ENCODE measurements around the gene PIK3R5.
"Not testable (repeated sequence)": the region's sequence is repeated elsewhere in the genome, so short reads cannot be mapped to it uniquely, and the experiment has no call there.

The PIK3R5 gene

DNA sequence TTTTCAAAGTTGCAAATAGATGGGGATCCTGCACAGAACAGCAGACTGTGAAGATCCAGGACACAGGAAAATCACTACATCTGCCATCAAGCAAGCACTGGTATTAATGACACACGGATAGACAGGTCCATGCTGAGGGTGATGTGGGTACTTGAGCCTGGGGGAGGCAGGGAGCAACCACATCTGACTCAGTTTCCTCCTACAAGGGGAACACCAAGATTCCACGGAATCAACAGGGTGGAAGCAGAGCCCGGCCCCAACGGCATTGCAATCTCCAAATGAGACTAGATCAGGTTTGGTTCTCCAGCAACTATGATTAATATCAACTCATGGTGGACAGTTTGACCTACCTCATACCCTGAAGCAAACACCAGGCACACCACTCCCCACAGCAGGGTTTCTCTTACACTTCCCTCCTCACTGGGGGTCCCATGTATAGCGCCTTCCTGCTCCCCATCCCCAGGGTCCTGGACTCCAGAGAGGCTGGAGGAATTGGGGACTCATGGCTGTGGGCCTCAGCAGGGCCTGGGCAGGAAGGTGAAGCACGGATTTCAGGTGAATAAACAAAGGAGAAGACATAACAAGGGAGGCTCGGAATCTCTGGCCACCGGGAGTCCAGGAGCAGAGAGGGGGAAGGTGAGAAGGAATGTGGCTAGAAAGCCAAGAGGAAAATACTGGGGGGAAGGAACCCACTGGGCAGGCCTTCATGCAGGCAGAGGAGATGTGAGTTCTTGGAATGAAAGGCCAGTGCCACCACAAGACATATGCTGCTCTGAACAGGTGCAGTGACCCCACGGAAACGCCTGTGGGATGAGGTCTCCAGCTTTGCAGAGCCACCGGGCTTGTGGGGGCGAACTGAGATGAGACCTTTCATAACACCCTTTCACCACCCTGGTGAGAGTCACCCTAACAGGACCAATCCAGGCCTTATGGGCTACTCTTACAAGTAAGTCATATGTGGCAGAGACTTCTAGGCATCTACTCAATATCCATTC is 68.6 kb downstream of the PIK3R5 start:
- DNase-seq (ENCODE audit: low spot score) = no peak

DNA sequence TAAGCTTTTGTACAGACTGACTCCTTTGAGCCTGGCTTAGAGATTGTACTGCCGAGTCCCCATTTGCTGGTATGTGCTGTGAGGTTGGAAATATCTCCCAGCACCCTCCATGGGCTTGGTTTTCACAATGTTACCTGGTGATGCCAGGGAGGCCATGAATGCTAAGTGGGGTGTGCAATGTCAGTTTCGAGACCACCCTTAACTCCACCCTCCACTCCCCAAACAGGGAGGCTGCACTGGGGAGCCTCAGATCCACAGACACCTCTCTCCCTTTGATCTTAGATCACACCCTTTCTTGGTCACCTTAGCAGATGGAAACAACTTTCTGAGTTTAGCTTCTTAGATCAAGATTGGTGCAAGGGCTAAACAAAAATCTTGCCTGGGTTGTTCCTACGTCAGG is 69.4 kb downstream of the PIK3R5 start:
- no peak for DNase-seq (ENCODE audit: low spot score)

GRCh38 chr17:8894673-8895578 is 70.6 kb downstream of the PIK3R5 start:
- DNase-seq (ENCODE audit: low spot score) = peak; percentile 96

DNA sequence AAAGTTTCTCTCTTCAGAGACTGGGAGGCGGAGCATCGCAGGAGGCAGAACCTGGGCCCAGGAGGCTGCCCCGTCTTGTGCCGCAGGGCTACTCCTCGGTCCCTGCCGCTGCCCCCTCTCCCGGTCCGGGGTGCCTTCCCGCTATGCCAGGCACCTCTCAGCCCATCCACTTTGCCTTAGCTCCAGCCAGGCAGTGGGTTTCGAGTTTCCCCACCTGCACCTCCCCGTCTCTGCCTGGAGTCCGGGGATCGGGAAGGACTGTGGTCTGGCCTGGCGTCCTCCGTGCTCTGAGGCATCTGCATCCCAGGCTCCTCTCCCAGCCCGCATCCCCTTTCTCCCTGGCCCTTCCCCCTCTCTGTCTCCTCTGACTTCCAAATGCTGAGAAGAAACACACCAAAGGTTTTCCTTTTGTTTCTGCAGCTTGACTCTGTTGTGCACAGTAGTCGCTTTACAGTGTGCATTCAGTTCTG is 71.3 kb downstream of the PIK3R5 start:
- no peak for DNase-seq (ENCODE audit: low spot score)

DNA sequence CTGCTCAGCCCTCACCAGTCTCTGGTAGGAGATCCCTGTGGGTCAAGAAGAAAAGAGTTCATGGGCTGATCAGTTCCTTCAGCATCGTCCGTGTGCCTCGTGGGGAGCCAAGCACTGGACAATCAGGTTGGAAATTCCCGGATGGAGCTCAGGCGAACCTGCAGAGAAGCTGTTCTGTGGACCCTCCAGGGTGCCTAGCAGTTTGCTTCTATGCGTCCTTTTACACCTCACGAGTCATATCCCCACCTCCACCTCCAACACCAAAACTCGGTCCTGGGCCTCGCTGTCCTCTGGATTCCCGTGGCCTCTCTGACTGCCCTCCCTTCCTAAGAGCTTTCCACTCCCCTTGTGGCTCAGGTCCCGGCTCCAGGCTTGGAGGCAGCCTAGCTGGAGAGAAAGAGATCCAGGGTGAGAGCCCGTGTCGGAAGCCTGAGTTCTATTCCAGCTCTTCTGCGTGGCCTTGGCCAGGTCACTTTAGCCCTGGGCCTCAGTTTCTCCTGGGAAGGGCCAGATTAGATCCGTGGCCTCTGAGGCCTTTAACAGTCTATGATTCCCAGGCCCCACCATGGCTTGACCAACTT is 71.8 kb downstream of the PIK3R5 start:
- DNase-seq (ENCODE audit: low spot score) = no peak

DNA sequence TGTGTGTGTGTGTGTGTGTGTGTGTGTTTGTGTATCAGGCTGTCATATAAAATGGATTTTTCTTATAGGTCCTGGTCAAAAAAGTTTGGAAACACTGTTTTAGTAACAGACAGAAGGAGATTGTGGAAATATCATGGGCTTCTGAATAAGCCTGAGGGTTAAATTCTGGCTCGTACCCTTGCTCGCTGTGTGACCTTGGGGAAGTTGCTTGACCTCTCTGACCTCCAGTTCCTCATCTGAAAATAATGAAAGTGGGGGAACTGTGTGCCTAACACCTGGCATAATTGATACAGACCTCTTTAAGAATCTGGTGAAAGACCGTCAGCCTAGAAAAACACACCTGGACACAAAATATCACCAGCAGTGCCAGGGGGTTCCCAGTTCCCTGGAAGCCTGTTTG is 72.4 kb downstream of the PIK3R5 start:
- no peak for DNase-seq (ENCODE audit: low spot score)

DNA sequence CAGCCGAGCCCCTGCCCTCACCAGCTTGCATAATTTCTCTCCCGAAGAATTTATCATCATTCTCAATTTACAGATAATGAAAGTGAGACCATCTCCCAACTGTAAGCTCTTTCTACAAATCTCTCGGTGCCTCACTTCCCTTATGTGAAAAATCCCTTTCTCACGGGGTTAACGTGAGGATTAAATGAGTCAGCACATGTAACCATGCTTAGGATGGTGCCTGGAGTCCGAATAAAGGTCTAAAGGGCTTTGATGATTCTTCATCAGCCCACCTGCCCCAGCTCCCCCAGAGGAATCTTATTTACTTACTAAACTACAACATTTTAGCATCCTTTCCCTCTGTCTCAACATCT is 73.2 kb downstream of the PIK3R5 start:
- DNase-seq (ENCODE audit: low spot score) = peak; percentile 12

GRCh38 chr17:8890671-8891070 is 74.8 kb downstream of the PIK3R5 start:
- no peak for DNase-seq (ENCODE audit: low spot score)

GRCh38 chr17:8889458-8890210 is 75.9 kb downstream of the PIK3R5 start:
- DNase-seq (ENCODE audit: low spot score) = no peak

DNA sequence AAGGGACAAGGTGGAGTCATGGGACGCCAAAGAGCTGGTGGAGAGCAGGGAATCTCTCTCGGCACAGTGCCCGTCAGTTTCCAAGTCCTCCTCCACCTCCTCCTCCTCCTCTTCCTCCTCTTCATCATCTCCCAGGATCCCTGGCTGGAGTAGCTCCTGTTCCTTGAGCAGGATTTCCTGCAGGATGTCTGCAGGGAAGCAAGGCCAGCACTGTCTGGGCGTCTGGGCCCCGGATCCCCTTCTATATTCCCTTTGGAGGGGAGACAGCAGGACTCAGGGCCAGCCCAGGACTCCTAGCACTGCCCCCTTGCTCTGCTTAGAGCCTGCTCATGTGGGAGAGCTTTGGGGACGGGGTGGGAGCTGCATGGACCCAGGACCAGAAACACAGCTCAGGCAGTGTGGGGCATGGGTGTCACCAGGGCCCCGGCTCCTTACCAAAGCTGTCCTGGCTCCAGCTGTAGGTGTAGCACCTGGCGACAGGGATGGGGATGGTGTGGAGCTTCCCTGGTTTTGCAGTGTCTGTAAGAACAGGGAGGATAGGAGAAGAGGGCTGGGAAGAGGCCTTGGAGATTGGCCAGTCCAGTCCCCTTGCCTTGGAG is 76.7 kb downstream of the PIK3R5 start:
- no peak for DNase-seq (ENCODE audit: low spot score)

- DNase-seq (ENCODE audit: low spot score) = no peak
Observed at GRCh38 chr17:8887834-8888703, 77.4 kb downstream of the PIK3R5 start.

- no peak for DNase-seq (ENCODE audit: low spot score)
Observed at GRCh38 chr17:8887301-8887700, 78.2 kb downstream of the PIK3R5 start.

DNA sequence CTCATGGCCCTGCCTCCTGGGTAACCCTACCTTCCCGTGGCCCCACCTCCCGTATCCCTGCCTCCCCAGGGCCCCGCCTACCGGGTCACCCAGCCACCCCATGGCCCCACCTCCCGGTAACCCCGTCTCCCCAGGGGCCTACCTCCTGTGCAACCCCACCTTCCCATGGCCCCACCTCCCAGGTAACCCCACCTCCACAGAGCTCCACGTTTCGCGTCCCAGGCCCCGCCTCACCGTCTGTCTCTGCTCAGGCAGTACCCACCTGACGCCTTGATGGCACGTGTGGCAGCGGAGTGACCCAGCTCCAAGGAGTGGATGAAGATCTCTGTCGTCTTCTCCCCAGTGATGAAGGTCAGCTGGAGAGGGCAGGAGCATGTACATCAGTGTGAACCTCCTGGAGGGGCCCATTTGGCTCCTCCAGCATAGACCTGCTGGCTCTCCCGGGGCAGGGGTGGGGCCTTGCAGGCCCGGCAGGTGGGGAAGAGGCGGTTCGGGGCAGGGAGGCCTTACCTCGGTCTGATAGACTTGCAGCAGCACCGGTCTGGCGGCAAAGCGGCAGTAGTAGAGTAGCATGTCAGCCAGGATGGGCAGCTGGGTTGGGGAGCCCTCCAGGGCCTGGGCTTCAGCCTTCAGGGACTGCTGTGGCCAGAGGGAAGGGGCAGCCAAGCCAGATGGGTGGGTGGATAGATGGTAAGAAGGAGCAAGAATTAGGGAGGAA is 79.4 kb downstream of the PIK3R5 start:
- DNase-seq (ENCODE audit: low spot score) = no peak

DNA sequence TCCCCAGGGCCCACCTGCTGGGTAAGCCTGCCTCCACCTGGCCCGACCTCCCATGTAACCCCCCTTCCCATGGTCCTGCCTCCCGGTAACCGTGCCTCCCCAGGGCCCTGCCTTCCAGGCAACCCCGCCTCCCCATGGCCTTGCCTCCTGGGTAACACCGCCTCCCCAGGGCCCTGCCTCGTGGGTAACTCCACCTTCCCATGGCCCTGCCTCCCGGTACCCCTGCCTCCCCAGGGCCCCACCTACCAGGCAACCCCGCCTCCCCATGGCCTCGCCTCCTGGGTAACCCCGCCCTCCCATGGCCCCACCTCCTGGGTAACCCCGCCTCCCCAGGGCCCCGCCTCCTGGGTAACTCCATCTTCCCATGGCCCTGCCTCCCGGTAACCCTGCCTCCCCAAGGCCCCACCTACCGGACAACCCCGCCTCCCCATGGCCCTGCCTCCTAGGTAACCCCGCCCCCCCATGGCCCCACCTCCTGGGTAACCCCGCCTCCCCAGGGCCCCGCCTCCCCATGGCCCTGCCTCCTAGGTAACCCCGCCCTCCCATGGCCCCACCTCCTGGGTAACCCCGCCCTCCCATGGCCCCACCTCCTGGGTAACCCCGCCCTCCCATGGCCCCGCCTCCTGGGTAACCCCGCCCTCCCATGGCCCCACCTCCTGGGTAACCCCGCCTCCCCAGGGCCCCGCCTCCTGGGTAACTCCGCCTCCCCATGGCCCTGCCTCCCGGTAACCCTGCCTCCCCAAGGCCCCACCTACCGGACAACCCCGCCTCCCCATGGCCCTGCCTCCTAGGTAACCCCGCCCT is 80.1 kb downstream of the PIK3R5 start:
- not testable (repeated sequence) for DNase-seq (ENCODE audit: low spot score)

GRCh38 chr17:8884336-8884990 is 81.0 kb downstream of the PIK3R5 start:
- DNase-seq (ENCODE audit: low spot score) = no peak

- no peak for DNase-seq (ENCODE audit: low spot score)
Observed at GRCh38 chr17:8883353-8883752, 82.2 kb downstream of the PIK3R5 start.

- no peak for DNase-seq (ENCODE audit: low spot score)
Observed at GRCh38 chr17:8881606-8882005, 83.9 kb downstream of the PIK3R5 start.

- no peak for DNase-seq (ENCODE audit: low spot score)
Observed at GRCh38 chr17:8880466-8880865, 85.0 kb downstream of the PIK3R5 start.
